HG03571 (cell line): Measurements from ENCODE around the gene CABCOCO1.

Source experiments
- ATAC-seq: cut with Tn5 transposase; IDR thresholded peaks from one replicate; pipeline ENCODE4 v1.9.1; 2021; ENCODE audit not compliant: unreplicated experiment

The CABCOCO1 gene

DNA sequence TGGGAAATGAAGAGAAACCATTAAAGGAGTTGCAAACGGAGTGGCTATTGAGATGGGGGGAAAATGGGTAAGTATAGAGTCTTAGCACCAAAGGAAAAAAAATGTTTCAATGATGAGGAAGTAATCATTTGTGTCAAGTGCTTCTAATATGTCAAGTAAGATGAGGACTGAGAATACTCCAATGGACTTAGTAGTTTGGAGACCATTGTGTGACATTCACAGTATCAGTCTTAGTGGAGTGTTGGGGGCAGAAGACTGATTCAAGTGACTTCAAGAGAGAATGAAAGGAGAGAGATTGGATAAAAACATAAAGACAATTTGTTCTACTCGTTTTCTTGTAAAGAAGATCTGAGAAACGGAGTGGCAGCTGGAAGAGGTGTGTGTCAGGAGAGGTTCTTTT is 150.2 kb downstream of the CABCOCO1 start:
- ATAC-seq: no peak

DNA sequence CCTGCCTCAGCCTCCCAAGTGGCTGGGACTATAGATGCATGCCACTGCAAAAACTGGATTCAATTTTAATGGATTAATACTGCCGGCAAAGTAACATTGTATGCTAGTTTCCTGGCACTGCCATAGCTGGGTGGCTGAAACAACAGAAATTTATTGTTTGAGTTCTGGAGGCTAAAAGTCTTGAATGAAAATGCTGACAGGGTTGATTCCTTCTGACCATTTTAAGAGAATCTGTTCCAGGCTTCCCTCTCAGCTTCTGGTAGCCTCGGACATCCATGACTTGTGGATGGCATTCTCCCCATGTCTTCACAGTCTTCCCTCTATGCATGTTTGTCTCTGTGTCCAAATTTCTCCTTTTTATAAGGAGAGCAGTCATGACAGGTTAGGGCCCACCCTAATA is 151.4 kb downstream of the CABCOCO1 start:
- no peak for ATAC-seq

DNA sequence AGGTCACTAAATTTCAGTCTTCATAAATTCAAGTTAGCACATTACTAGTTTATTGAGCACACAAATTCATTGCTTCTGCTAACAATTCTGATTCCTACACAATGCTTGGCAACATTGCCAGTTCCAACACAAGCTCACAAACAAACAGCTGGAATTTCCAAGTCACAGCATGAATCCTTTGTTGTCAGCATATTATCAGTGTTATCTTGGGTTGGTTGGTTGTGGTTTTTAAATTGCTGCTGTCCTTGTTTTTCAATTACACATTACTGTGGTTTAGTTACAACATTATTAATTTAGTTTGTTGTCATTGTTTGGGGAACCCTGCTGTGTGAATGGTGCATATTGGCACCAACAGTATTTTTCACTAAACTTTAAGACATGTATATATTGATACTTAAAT is 152.8 kb downstream of the CABCOCO1 start:
- no peak for ATAC-seq
